GM10266 (cell line): ENCODE measurements around the gene MRPS9.

Source experiments
- DNase-seq: peaks from one replicate; pipeline ENCODE4 v3.0.0; 2012; ENCODE audit errors: extremely low spot score
- TF ChIP-seq, protein P1 (sequence below): IDR thresholded peaks from 2 replicates; pipeline ENCODE4 v1.5.1; 2012; ENCODE audit warnings: mild to moderate bottlenecking, low read depth; ENCODE audit not compliant: control insufficient read depth, insufficient read depth; ENCODE audit errors: missing control alignments

MRPS9 gene

DNA sequence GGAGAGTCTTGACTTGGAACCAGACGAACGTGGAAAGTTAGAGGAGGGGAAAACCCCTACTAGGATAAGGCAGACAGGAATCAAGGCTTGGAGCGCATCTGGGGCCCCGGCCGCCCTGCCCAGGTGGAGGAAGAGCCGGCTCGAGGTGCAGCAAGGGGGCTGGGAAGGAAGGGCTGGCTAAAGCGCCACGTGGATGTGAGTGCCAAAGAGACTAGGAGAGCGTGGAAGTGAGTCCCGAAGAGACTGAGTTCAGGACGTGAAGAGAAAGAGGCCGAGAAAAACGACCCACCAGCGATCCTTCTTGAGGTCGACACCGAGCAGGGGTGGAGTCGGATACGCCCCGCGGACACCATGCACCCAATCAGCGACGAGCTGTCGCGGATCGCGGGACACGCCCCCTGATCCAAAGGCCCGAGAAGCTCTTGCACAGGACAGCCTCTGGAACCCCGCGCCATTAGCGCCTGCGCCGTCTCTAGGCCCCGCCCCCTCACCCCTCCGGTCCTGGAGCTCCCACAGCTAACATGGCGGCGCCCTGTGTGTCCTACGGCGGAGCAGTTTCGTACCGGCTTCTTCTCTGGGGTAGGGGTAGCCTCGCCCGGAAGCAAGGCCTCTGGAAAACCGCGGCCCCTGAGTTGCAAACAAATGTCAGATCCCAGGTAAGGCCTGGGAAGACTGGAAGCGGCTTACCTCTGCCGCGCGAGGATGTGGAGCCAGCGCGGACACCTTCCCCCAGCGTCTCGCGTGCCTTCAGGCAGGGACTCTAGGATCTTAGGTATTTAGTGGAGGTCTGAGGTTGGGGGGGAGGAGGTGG is at the start of gene MRPS9:
MRPS9 (plus strand) TSS at position 498 of the 811 bp plus-strand sequence; CDS start at position 522, 24 bp downstream.
- peak; percentile 91 for DNase-seq
- TF ChIP-seq, protein P1, sequence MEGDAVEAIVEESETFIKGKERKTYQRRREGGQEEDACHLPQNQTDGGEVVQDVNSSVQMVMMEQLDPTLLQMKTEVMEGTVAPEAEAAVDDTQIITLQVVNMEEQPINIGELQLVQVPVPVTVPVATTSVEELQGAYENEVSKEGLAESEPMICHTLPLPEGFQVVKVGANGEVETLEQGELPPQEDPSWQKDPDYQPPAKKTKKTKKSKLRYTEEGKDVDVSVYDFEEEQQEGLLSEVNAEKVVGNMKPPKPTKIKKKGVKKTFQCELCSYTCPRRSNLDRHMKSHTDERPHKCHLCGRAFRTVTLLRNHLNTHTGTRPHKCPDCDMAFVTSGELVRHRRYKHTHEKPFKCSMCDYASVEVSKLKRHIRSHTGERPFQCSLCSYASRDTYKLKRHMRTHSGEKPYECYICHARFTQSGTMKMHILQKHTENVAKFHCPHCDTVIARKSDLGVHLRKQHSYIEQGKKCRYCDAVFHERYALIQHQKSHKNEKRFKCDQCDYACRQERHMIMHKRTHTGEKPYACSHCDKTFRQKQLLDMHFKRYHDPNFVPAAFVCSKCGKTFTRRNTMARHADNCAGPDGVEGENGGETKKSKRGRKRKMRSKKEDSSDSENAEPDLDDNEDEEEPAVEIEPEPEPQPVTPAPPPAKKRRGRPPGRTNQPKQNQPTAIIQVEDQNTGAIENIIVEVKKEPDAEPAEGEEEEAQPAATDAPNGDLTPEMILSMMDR: no peak

DNA sequence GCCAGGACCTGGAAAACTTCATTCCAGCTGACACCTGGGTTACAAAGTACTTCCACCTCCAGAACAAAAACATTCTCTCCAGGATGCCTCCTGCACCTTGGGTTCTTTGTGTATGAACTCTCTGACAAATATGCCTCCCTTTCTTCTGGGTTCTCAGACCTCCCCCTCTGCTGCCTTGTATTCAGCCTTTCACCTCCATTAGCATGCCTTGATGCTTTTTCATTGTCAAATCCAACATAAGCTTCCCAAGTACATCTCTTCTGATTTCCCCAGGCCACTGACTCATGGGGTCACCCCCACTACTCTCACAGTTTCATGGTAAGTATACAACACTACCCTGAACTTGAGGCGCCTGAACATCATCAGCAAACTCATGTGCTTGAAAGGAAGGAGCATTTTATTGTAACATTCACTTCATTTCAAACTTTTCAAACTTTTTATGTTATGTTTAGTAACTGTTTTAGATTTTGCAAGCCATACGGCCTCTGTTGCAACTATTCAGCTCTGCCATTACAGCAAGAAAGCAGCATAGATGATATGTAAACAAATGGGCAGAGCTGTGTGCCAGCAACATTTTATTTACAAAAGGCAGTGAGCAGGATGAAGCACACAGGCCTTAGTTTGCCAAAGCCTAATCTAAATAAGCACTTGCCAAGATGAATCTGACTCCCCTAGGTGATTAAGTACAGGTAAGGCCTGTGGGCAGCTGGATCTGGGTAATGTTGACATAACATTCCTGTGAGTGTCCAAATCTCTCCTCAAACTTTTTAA is 32.5 kb upstream of the MRPS9 start:
- no peak for DNase-seq
- TF ChIP-seq, protein P1: no peak

DNA sequence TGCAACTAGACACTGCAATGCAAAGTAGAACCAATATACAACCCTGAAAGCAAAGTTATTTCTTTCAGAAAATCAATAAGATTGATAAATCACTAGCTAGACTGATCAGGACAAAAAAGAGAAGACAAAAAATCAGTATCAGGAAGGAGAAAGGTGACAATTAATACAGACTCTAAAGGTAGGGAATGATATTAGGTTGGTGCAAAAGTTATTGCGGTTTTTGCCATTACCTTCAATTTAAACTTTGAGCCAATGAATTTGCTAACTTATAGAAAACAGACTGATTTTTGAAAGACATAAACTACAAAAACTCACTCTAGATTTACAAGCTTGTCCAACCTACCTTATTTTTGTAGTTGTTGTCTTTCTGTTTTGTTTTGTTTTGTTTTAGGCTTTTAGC is 30.5 kb upstream of the MRPS9 start:
- DNase-seq: no peak
- TF ChIP-seq, protein P1: no peak

DNA sequence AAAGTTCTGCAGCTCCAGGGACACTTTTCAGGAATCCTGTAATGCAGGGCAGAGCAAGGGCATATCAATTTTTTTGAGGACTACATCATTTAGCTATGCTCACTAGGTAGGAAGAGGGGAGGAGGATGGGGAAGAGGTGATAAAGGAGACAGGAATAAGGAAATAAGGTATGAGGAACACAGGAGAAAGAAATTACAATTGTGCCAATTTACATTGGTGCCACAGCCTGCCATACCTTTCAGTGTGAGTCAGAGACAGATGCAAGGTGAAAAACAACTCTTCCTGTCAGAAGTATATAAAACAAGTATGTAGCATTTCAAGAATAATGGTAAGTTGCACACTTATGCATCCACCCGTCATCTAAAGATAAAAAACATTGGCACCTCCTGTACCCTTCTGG is 5.4 kb upstream of the MRPS9 start:
- DNase-seq: no peak
- TF ChIP-seq, protein P1: no peak

DNA sequence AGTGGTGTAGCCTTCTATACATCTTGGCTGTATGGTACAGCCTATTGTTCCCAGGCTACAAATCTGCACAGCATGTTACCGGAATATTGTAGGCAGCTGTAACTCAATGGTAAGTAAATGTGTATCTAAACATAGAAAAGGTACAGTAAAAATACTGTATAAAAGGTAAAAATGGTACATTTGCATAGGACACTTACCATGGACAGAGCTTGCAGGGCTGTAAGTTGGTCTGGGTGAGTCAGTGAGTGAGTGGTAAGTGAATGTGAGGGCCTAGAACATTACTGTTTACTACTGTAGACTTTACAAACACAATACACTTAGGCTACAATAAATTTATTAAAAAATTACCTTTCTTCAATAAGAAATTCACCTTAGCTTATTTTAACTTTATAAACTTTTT is 3.7 kb upstream of the MRPS9 start:
- TF ChIP-seq, protein P1: no peak
- no peak for DNase-seq

DNA sequence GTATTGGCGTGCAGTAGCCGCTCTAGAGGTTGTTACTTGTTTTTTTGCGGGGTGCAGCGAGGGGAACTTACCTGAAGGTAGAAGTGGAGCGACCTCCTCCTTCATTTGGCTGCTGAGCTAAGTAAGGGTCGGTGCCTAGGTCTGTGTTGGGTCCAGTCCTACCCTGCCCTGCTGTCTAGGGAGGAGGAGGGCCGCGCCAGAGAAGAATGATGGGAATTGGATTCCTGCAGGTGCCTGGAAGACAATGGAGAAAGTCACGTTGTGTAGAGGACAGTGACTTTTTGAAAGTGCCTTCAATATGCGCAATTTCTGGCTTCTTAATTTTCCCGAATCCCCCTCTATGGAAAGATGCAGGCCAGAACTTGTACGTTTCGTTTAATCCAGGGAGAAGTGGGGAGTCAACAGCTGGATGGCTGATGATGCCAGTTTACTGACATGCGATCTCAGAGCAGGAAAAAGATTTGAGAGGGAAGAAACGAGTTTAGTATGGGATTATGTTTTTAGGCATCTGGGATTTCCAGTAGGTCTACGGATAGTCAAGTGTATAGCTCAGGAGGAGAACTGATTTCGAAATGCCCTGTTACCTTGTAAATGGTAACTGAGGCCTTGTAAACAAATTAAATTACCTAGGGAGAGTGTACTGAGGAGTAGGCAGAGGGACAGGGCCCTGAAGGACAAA is 653 bp downstream of the MRPS9 start:
- DNase-seq: peak; percentile 6
- TF ChIP-seq, protein P1: no peak

DNA sequence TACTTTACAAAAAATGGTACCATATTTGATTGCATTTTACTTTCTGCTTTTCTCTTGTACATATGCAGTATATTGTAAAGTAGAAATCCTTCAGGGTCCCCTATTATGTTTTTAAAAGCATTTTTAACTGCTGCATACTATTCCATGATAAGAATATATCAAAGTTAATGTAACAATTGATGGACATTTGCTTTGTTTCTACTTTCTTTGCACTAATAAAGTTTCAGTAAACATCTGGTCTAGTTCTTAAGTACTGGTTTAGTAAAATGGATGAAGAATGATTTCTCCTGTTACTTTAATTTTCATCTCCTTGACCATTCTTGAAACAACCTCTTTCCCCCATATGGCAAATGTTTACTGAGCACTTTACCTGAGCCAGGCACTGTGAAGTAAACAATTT is 1.7 kb downstream of the MRPS9 start:
- no peak for DNase-seq
- TF ChIP-seq, protein P1: no peak
